ENCODE results near the gene CD81.
"Not testable (repeated sequence)": the region's sequence is repeated elsewhere in the genome, so short reads cannot be mapped to it uniquely, and the experiment has no call there.

CD81 gene

GRCh38 chr11:2351701-2352100 is 25.4 kb upstream of the CD81 start:
- no peaks in the 10 kb centered on the region for H3K9me2 ChIP-seq (replicated peaks; ENCODE audit: low read depth, low read length)
- TF ChIP-seq CTCF (conservative IDR thresholded peaks at IDR 0.05; ENCODE audit: low read length), result no peak
- no peak for TF ChIP-seq EZH2phosphoT487 (IDR thresholded peaks at IDR 0.05; ENCODE audit: borderline replicate concordance)

GRCh38 chr11:2352420-2352819 is 24.7 kb upstream of the CD81 start:
- Histone ChIP-seq H3K4me3 (ENCODE audit: low read length, poor library complexity, severe bottlenecking) (no peak overlapping the region), H3K36me3 (ENCODE audit: insufficient read depth, low read length) (no peaks in the 10 kb centered on the region), H3K79me2 (ENCODE audit: insufficient read depth, low read length) (no peaks in the 10 kb centered on the region), H3K4me2 (ENCODE audit: low read depth, low read length, poor library complexity, severe bottlenecking) (no peak overlapping the region), H4K20me1 (ENCODE audit: insufficient read depth, low read length, poor library complexity, severe bottlenecking) (no peaks in the 10 kb centered on the region), H3K9me2 (replicated peaks; ENCODE audit: low read depth, low read length) (no peaks in the 10 kb centered on the region), H3K4me1 (ENCODE audit: insufficient read depth, low read length, poor library complexity, severe bottlenecking) (no peaks in the 10 kb centered on the region), H3F3A (ENCODE audit: low read depth) (no peaks in the 10 kb centered on the region), H3K9me3 (ENCODE audit: insufficient read depth, low read depth, low read length) (no peaks in the 10 kb centered on the region; the same call in 1 of the 2 replicates), H3K27me3 (ENCODE audit: insufficient read depth, low read length, poor library complexity, severe bottlenecking) (no peaks in the 10 kb centered on the region), H2AFZ (ENCODE audit: low read length) (no peak overlapping the region), H3K9ac (ENCODE audit: low read depth, low read length, poor library complexity, severe bottlenecking) (no peak overlapping the region)
- TF ChIP-seq CTCF (conservative IDR thresholded peaks at IDR 0.05; ENCODE audit: low read length) (no peak), EZH2phosphoT487 (IDR thresholded peaks at IDR 0.05; ENCODE audit: borderline replicate concordance) (no peak)

More at GRCh38 chr11:2351701-2352100, 25.4 kb upstream of the CD81 start:
- no peaks in the 10 kb centered on the region for H3K4me1 ChIP-seq (ENCODE audit: insufficient read depth, low read length, poor library complexity, severe bottlenecking)
- H4K20me1 ChIP-seq (ENCODE audit: insufficient read depth, low read length, poor library complexity, severe bottlenecking), result no peaks in the 10 kb centered on the region
- H3F3A ChIP-seq (ENCODE audit: low read depth), result no peaks in the 10 kb centered on the region
- no peaks in the 10 kb centered on the region for H3K79me2 ChIP-seq (ENCODE audit: insufficient read depth, low read length)
- no peak overlapping the region for H3K4me2 ChIP-seq (ENCODE audit: low read depth, low read length, poor library complexity, severe bottlenecking)
- no peak overlapping the region for H3K9ac ChIP-seq (ENCODE audit: low read depth, low read length, poor library complexity, severe bottlenecking)
- H3K4me3 ChIP-seq (ENCODE audit: low read length, poor library complexity, severe bottlenecking), result no peak overlapping the region
- no peaks in the 10 kb centered on the region for H3K27me3 ChIP-seq (ENCODE audit: insufficient read depth, low read length, poor library complexity, severe bottlenecking)
- H3K9me3 ChIP-seq (ENCODE audit: insufficient read depth, low read depth, low read length), result no peaks in the 10 kb centered on the region; the same call in 1 of the 2 replicates
- no peak overlapping the region for H2AFZ ChIP-seq (ENCODE audit: low read length)
- H3K36me3 ChIP-seq (ENCODE audit: insufficient read depth, low read length), result no peaks in the 10 kb centered on the region

GRCh38 chr11:2355000-2355644 is 22.0 kb upstream of the CD81 start:
- H3K36me3 ChIP-seq (ENCODE audit: insufficient read depth, low read length), result no peaks in the 10 kb centered on the region

GRCh38 chr11:2357246-2357645 is 19.9 kb upstream of the CD81 start:
- H3K9ac ChIP-seq (ENCODE audit: low read depth, low read length, poor library complexity, severe bottlenecking), result no peak overlapping the region
- H3K9me2 ChIP-seq (replicated peaks; ENCODE audit: low read depth, low read length), result no peaks in the 10 kb centered on the region
- TF ChIP-seq EZH2phosphoT487 (IDR thresholded peaks at IDR 0.05; ENCODE audit: borderline replicate concordance), result no peak
- TF ChIP-seq CTCF (conservative IDR thresholded peaks at IDR 0.05; ENCODE audit: low read length), result no peak

More at GRCh38 chr11:2355000-2355644, 22.0 kb upstream of the CD81 start:
- Histone ChIP-seq H3K79me2 (ENCODE audit: insufficient read depth, low read length) (no peaks in the 10 kb centered on the region), H3F3A (ENCODE audit: low read depth) (no peaks in the 10 kb centered on the region), H3K27me3 (ENCODE audit: insufficient read depth, low read length, poor library complexity, severe bottlenecking) (no peaks in the 10 kb centered on the region), H3K9me3 (ENCODE audit: insufficient read depth, low read depth, low read length) (no peaks in the 10 kb centered on the region), H3K4me3 (ENCODE audit: low read length, poor library complexity, severe bottlenecking) (no peak overlapping the region), H3K9me2 (replicated peaks; ENCODE audit: low read depth, low read length) (no peaks in the 10 kb centered on the region), H3K4me2 (ENCODE audit: low read depth, low read length, poor library complexity, severe bottlenecking) (no peak overlapping the region), H3K9ac (ENCODE audit: low read depth, low read length, poor library complexity, severe bottlenecking) (no peak overlapping the region), H3K4me1 (ENCODE audit: insufficient read depth, low read length, poor library complexity, severe bottlenecking) (no peaks in the 10 kb centered on the region), H2AFZ (ENCODE audit: low read length) (no peak overlapping the region), H4K20me1 (ENCODE audit: insufficient read depth, low read length, poor library complexity, severe bottlenecking) (no peaks in the 10 kb centered on the region)
- no peak for TF ChIP-seq EZH2phosphoT487 (IDR thresholded peaks at IDR 0.05; ENCODE audit: borderline replicate concordance)

GRCh38 chr11:2357651-2358050 is 19.5 kb upstream of the CD81 start:
- H3K4me2 ChIP-seq (ENCODE audit: low read depth, low read length, poor library complexity, severe bottlenecking); H3K27me3 ChIP-seq (ENCODE audit: insufficient read depth, low read length, poor library complexity, severe bottlenecking); H3K4me1 ChIP-seq (ENCODE audit: insufficient read depth, low read length, poor library complexity, severe bottlenecking): not testable (repeated sequence)

More at GRCh38 chr11:2357246-2357645, 19.9 kb upstream of the CD81 start:
- H3K4me2 ChIP-seq (ENCODE audit: low read depth, low read length, poor library complexity, severe bottlenecking), result no peak overlapping the region
- no peaks in the 10 kb centered on the region for H3K79me2 ChIP-seq (ENCODE audit: insufficient read depth, low read length)
- H3K9me3 ChIP-seq (ENCODE audit: insufficient read depth, low read depth, low read length), result no peaks in the 10 kb centered on the region
- H4K20me1 ChIP-seq (ENCODE audit: insufficient read depth, low read length, poor library complexity, severe bottlenecking), result no peaks in the 10 kb centered on the region
- no peaks in the 10 kb centered on the region for H3K4me1 ChIP-seq (ENCODE audit: insufficient read depth, low read length, poor library complexity, severe bottlenecking)
- no peaks in the 10 kb centered on the region for H3K36me3 ChIP-seq (ENCODE audit: insufficient read depth, low read length)
- no peaks in the 10 kb centered on the region for H3K27me3 ChIP-seq (ENCODE audit: insufficient read depth, low read length, poor library complexity, severe bottlenecking)
- H2AFZ ChIP-seq (ENCODE audit: low read length), result no peak overlapping the region
- H3F3A ChIP-seq (ENCODE audit: low read depth), result no peaks in the 10 kb centered on the region
- no peak overlapping the region for H3K4me3 ChIP-seq (ENCODE audit: low read length, poor library complexity, severe bottlenecking)

More at GRCh38 chr11:2357651-2358050, 19.5 kb upstream of the CD81 start:
- not testable (repeated sequence) for H3K9me2 ChIP-seq (replicated peaks; ENCODE audit: low read depth, low read length); H4K20me1 ChIP-seq (ENCODE audit: insufficient read depth, low read length, poor library complexity, severe bottlenecking); H2AFZ ChIP-seq (ENCODE audit: low read length); H3K9ac ChIP-seq (ENCODE audit: low read depth, low read length, poor library complexity, severe bottlenecking); H3F3A ChIP-seq (ENCODE audit: low read depth); H3K9me3 ChIP-seq (ENCODE audit: insufficient read depth, low read depth, low read length); H3K79me2 ChIP-seq (ENCODE audit: insufficient read depth, low read length); H3K4me3 ChIP-seq (ENCODE audit: low read length, poor library complexity, severe bottlenecking); H3K36me3 ChIP-seq (ENCODE audit: insufficient read depth, low read length)

Measured in Loucy (cell line).